Loucy (cell line): ENCODE measurements around the gene RALGDS.

Experiments
- H2AFZ ChIP-seq: fragments of 200-600 bp; sonication (generic); 2 replicates; pipeline ENCODE4 v1.6.0; 2016; ENCODE audit warnings: antibody characterized with exemption, mild to moderate bottlenecking, low read length, moderate library complexity
- H3F3A ChIP-seq: fragments of 200-600 bp; 2 replicates; pipeline ENCODE4 v1.6.0; 2016; ENCODE audit warnings: antibody characterized with exemption, low read depth, mild to moderate bottlenecking
- H3K27me3 ChIP-seq: fragments of 200-600 bp; sonication (generic); 2 replicates; pipeline ENCODE4 v1.6.1; 2014; ENCODE audit warnings: low read length, mild to moderate bottlenecking; ENCODE audit not compliant: insufficient read depth, poor library complexity, severe bottlenecking
- H3K36me3 ChIP-seq: fragments of 200-600 bp; sonication (generic); 2 replicates; pipeline ENCODE4 v1.6.1; 2016; ENCODE audit warnings: low read length; ENCODE audit not compliant: insufficient read depth
- H3K4me1 ChIP-seq: fragments of 200-600 bp; sonication (generic); 2 replicates; pipeline ENCODE4 v1.5.1; 2014; ENCODE audit warnings: low read length, mild to moderate bottlenecking; ENCODE audit not compliant: insufficient read depth, poor library complexity, severe bottlenecking
- H3K4me2 ChIP-seq: fragments of 200-600 bp; sonication (generic); 2 replicates; pipeline ENCODE4 v1.6.0; 2014; ENCODE audit warnings: antibody characterized with exemption, low read length, low read depth, mild to moderate bottlenecking; ENCODE audit not compliant: poor library complexity, severe bottlenecking
- H3K4me3 ChIP-seq: fragments of 200-600 bp; sonication (generic); 2 replicates; pipeline ENCODE4 v1.5.1; 2014; ENCODE audit warnings: low read length, mild to moderate bottlenecking, mixed read lengths; ENCODE audit not compliant: poor library complexity, severe bottlenecking
- H3K79me2 ChIP-seq: fragments of 200-600 bp; sonication (generic); 2 replicates; pipeline ENCODE4 v1.6.1; 2014; ENCODE audit warnings: low read length; ENCODE audit not compliant: insufficient read depth
- H3K9ac ChIP-seq: fragments of 200-600 bp; sonication (generic); 2 replicates; pipeline ENCODE4 v1.6.0; 2014; ENCODE audit warnings: mild to moderate bottlenecking, low read depth, low read length, moderate library complexity; ENCODE audit not compliant: poor library complexity, severe bottlenecking
- H3K9me2 ChIP-seq: fragments of 200-600 bp; sonication (generic); replicated peaks from 2 replicates; pipeline ENCODE4 v1.6.1; 2016; ENCODE audit warnings: low read depth, low read length, mixed read lengths
- H3K9me3 ChIP-seq: fragments of 200-600 bp; sonication (generic); 2 replicates; pipeline ENCODE4 v1.6.1; 2014; ENCODE audit warnings: mild to moderate bottlenecking, antibody characterized with exemption, low read length, low read depth; ENCODE audit not compliant: insufficient read depth
- H4K20me1 ChIP-seq: fragments of 200-600 bp; sonication (generic); 2 replicates; pipeline ENCODE4 v1.6.0; 2014; ENCODE audit warnings: antibody characterized with exemption, low read length, mild to moderate bottlenecking; ENCODE audit not compliant: insufficient read depth, poor library complexity, severe bottlenecking
- EZH2phosphoT487 ChIP-seq: fragments of 200-600 bp; IDR thresholded peaks from 2 replicates; pipeline ENCODE4 v1.6.1; 2018; ENCODE audit warnings: antibody characterized with exemption, mild to moderate bottlenecking, moderate library complexity, borderline replicate concordance
- TF ChIP-seq, protein P1 (sequence below): fragments of 200-600 bp; sonication (generic); conservative IDR thresholded peaks from 2 replicates; pipeline ENCODE4 v1.5.1; 2014; ENCODE audit warnings: mild to moderate bottlenecking, antibody characterized with exemption, low read length

Gene RALGDS

DNA sequence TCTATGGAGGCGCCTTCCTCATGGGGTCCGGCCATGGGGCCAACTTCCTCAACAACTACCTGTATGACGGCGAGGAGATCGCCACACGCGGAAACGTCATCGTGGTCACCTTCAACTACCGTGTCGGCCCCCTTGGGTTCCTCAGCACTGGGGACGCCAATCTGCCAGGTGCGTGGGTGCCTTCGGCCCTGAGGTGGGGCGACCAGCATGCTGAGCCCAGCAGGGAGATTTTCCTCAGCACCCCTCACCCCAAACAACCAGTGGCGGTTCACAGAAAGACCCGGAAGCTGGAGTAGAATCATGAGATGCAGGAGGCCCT is 56.0 kb downstream of the RALGDS start:
- H3F3A ChIP-seq, result peaks cover 4% of the 10 kb centered on the region
- H3K27me3 ChIP-seq, result no peaks in the 10 kb centered on the region

DNA sequence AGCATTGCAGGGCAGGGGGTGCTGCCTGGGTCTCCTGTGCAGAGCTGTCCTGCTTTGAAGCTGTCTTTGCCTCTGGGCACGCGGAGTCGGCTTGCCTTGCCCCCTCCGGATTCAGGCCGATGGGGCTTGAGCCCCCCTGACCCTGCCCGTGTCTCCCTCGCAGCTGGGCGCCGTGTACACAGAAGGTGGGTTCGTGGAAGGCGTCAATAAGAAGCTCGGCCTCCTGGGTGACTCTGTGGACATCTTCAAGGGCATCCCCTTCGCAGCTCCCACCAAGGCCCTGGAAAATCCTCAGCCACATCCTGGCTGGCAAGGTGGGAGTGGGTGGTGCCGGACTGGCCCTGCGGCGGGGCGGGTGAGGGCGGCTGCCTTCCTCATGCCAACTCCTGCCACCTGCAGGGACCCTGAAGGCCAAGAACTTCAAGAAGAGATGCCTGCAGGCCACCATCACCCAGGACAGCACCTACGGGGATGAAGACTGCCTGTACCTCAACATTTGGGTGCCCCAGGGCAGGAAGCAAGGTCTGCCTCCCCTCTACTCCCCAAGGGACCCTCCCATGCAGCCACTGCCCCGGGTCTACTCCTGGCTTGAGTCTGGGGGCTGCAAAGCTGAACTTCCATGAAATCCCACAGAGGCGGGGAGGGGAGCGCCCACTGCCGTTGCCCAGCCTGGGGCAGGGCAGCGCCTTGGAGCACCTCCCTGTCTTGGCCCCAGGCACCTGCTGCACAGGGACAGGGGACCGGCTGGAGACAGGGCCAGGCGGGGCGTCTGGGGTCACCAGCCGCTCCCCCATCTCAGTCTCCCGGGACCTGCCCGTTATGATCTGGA is 56.6 kb downstream of the RALGDS start:
- Histone ChIP-seq H3K27me3 (no peaks in the 10 kb centered on the region), H3K4me2 (no peak overlapping the region), H3K4me1 (peaks cover 34% of the 10 kb centered on the region), H2AFZ (no peak overlapping the region), H3K9me3 (no peaks in the 10 kb centered on the region), H3K4me3 (no peak overlapping the region), H3K36me3 (no peaks in the 10 kb centered on the region), H4K20me1 (no peaks in the 10 kb centered on the region), H3F3A (peaks cover 5% of the 10 kb centered on the region), H3K9ac (no peak overlapping the region), H3K9me2 (no peaks in the 10 kb centered on the region), H3K79me2 (peaks cover 5% of the 10 kb centered on the region; the same call in 1 of the 2 replicates)
- TF ChIP-seq, protein P1, sequence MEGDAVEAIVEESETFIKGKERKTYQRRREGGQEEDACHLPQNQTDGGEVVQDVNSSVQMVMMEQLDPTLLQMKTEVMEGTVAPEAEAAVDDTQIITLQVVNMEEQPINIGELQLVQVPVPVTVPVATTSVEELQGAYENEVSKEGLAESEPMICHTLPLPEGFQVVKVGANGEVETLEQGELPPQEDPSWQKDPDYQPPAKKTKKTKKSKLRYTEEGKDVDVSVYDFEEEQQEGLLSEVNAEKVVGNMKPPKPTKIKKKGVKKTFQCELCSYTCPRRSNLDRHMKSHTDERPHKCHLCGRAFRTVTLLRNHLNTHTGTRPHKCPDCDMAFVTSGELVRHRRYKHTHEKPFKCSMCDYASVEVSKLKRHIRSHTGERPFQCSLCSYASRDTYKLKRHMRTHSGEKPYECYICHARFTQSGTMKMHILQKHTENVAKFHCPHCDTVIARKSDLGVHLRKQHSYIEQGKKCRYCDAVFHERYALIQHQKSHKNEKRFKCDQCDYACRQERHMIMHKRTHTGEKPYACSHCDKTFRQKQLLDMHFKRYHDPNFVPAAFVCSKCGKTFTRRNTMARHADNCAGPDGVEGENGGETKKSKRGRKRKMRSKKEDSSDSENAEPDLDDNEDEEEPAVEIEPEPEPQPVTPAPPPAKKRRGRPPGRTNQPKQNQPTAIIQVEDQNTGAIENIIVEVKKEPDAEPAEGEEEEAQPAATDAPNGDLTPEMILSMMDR, result no peak
- TF ChIP-seq EZH2phosphoT487, result no peak

More for the DNA sequence above, 56.0 kb downstream of the RALGDS start:
- Histone ChIP-seq H3K4me3 (no peak overlapping the region), H3K9me3 (no peaks in the 10 kb centered on the region), H3K9ac (no peak overlapping the region), H2AFZ (no peak overlapping the region), H3K4me2 (no peak overlapping the region), H4K20me1 (no peaks in the 10 kb centered on the region), H3K4me1 (peaks cover 28% of the 10 kb centered on the region), H3K79me2 (peaks cover 5% of the 10 kb centered on the region; the same call in 1 of the 2 replicates), H3K36me3 (no peaks in the 10 kb centered on the region), H3K9me2 (no peaks in the 10 kb centered on the region)
- TF ChIP-seq, protein P1, result no peak
- TF ChIP-seq EZH2phosphoT487, result no peak

DNA sequence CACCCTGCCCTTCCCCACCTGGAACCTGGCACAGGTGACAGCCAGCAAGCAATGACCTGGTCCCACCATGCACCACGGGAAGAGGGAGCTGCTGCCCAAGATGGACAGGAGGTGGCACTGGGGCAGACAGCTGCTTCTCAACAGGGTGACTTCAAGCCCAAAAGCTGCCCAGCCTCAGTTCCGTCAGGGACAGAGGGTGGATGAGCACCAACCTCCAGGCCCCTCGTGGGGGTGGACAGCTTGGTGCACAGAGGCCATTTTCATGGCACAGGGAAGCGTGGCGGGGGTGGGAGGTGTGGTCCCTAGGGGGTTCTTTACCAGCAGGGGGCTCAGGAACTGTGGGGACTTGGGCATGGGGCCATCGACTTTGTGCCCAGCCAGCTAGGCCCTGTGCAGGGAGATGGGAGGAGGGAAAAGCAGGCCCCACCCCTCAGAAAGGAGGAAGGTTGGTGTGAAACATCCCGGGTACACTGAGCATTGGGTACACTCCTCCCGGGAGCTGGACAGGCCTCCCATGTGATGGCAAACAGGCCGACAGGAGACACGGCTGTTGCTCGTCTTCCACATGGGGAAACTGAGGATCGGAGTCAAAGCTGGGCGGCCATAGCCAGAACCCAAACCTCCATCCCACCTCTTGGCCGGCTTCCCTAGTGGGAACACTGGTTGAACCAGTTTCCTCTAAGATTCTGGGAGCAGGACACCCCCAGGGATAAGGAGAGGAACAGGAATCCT is 57.4 kb downstream of the RALGDS start:
- peak overlapping the region; percentile 23 for H3K4me2 ChIP-seq
- H3K27me3 ChIP-seq, result no peaks in the 10 kb centered on the region
- peak overlapping the region; percentile 21 for H3K9ac ChIP-seq
- H3F3A ChIP-seq, result peaks cover 8% of the 10 kb centered on the region
- peaks cover 42% of the 10 kb centered on the region for H3K4me1 ChIP-seq
- H3K9me2 ChIP-seq, result no peaks in the 10 kb centered on the region
- H3K9me3 ChIP-seq, result no peaks in the 10 kb centered on the region
- no peaks in the 10 kb centered on the region for H4K20me1 ChIP-seq
- no peak overlapping the region for H2AFZ ChIP-seq
- H3K79me2 ChIP-seq, result peaks cover 5% of the 10 kb centered on the region; the same call in 1 of the 2 replicates
- H3K4me3 ChIP-seq, result no peak overlapping the region
- TF ChIP-seq EZH2phosphoT487, result no peak
- TF ChIP-seq, protein P1, result peak; percentile 28
- no peaks in the 10 kb centered on the region for H3K36me3 ChIP-seq
